Measurements from ENCODE around the gene SCRN1. TPM values are rescaled to one million over a fixed set of nuclear protein-coding genes. Genes with fewer than 3 reads are reported as not detected.
"Not testable (repeated sequence)": the region's sequence is repeated elsewhere in the genome, so short reads cannot be mapped to it uniquely, and the experiment has no call there.

The SCRN1 gene
- polyA plus RNA-seq, 4 donors: 57.3 to 70.8 (median 63.4) TPM

GRCh38 chr7:29971566-29972314 is 17.9 kb downstream of the SCRN1 start:
- DNase-seq (ENCODE audit: low read depth in 4 of 4, low spot score in 3 of 4): no peak

GRCh38 chr7:29970158-29970557 is 19.4 kb downstream of the SCRN1 start:
- DNase-seq (ENCODE audit: low read depth in 4 of 4, low spot score in 3 of 4): no peak

- no peak for DNase-seq (ENCODE audit: low read depth in 4 of 4, low spot score in 3 of 4)
Observed at GRCh38 chr7:29969738-29970137, 19.9 kb downstream of the SCRN1 start.

GRCh38 chr7:29968683-29969395 is 20.8 kb downstream of the SCRN1 start:
- no peak for DNase-seq (ENCODE audit: low read depth in 4 of 4, low spot score in 3 of 4)

DNA sequence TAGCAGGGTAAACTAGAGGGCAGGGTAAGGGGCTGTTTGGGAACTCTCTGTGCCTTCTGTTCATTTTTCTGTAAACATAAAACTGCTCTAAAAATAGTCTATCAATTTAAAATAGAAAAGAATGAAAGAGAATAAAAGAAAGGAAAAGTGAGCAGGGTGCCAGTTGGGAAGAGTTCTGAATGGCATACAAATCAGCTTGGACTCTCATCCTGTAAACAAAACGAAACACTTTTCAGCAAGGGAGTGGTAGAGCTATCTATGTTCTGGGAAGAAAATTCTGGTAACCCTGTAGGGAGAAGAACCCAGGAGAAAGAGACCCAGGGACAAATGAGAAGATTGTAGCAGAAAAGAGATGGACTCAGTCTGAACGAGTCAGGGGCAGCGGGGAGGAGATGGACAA is 24.6 kb downstream of the SCRN1 start:
- no peak for DNase-seq (ENCODE audit: low read depth in 4 of 4, low spot score in 3 of 4)

DNA sequence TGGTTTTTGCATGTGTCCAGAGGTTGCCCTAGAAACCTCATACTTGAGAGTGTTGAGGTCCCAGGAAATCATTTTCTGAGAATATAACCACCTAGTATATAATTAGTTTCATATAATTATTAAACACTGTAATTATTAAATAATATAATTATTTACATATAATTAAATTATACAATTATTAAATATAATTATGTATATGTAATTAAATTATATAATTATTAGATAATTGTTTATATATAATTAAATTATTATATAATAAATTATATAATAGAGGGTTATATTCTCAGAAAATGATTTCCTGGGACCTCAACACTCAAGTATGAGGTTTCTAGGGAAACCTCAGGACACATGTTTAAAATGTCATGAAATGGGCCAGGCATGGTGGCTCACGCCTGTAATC is 27.6 kb downstream of the SCRN1 start:
- DNase-seq (ENCODE audit: low read depth in 4 of 4, low spot score in 3 of 4): no peak

- DNase-seq (ENCODE audit: low read depth in 4 of 4, low spot score in 3 of 4): not testable (repeated sequence)
Observed at GRCh38 chr7:29961611-29962010, 28.0 kb downstream of the SCRN1 start.

- no peak for DNase-seq (ENCODE audit: low read depth in 4 of 4, low spot score in 3 of 4)
Observed at GRCh38 chr7:29958667-29959358, 30.8 kb downstream of the SCRN1 start.

DNA sequence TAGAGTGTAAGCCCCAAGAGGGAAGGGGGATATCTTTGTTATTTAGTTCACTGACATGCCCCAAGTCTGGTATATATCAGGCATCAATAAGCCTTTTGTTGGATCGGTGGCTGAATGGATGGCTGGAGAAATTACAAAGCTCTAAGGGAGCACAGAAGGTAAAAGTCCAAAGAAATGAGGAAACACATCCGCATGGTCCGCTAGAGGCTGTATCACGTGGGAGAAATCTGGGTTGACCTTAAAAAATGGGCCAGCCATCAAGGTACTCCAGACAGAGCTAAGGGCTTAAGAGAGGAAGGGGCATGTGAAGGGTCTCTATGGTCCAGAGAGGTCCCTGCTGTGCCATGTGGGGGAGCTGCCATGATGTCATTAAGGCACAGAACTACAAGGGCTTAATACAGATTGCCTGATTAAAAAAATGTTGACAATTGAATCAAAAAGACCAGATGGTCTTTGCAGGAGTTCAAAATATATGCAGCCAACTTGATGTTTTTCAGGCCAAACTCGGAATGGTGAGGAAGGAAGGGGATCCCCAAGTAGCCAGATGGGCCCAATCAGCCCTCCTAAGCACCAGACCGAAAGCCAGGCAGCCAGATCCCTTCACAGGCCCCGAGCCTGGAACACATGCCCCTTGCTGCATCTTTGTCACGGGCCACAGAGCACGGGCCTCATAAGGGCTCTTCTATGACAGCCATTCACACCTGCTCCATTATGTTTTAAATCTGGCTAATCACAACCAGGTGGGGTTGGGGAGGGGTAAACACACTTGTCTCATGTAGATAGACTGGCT is 31.9 kb downstream of the SCRN1 start:
- DNase-seq (ENCODE audit: low read depth in 4 of 4, low spot score in 3 of 4): no peak

- DNase-seq (ENCODE audit: low read depth in 4 of 4, low spot score in 3 of 4): no peak
Observed at GRCh38 chr7:29956487-29956836, 33.1 kb downstream of the SCRN1 start.

DNA sequence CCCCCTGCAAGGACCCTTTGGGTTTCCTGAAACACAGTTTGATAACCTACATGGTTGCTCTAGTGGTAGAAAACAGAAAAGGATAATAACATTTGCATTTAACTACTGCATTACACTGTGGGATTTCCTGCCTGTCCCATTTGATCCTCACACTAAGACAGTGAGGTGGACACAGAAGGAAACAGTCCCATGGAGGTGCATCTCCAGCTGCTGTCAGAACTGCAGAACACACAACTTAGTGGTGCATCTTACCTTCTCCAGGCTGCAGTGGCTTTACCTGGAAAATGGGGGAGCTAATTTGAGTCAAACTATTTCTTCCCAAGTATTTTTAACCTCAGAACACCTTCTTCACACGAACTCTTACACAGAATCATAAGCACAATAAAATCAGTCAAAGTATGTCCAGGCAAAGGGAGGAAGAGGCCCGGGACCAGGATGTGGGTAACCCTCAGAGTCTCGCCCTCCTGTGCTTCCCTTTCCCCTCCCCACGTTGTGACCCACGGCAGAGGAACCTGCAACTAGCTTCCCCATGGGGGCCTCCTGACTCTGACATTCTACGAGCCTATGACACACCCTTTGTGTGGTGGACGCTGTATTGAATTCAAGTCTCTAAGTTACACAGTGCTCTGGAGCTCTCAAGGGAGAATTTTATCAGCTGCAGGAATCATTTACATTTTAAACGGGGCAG is 33.7 kb downstream of the SCRN1 start:
- DNase-seq (ENCODE audit: low read depth in 4 of 4, low spot score in 3 of 4): no peak

DNA sequence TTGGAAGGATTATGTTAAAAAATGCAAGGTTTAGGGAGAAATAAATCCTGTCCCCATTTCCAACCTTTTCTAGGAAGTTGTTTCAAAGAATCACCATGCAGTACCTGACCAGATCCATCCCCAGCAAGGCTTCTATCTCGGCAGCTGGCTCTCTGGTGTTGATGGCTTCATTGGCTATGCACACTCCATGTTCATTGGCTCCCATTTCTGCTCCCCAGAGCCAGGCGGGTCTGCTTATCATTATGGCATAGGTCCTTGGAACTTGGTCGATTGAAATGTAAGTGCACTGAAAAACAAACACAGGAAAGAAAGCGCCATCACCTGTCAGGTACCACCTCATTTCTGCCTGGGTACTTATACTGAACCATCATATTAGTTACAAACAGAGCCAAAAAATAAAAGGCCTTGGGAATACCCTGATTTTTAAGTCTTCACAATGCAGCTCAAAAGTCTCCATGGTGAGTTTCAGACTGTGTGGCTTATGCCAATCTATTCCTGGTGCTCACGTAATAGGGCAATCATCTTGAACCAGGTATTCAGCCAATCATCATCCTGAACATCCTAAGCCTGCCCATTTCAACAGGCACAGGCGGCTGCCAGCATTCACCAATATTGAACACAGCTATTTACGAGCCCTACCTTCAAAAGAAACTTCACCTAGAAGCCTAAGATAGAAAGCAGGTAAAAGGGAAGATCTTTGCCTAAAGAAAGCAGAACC is 34.4 kb downstream of the SCRN1 start:
- no peak for DNase-seq (ENCODE audit: low read depth in 4 of 4, low spot score in 3 of 4)

GRCh38 chr7:29953726-29954347 is 35.8 kb downstream of the SCRN1 start:
- no peak for DNase-seq (ENCODE audit: low read depth in 4 of 4, low spot score in 3 of 4)

DNA sequence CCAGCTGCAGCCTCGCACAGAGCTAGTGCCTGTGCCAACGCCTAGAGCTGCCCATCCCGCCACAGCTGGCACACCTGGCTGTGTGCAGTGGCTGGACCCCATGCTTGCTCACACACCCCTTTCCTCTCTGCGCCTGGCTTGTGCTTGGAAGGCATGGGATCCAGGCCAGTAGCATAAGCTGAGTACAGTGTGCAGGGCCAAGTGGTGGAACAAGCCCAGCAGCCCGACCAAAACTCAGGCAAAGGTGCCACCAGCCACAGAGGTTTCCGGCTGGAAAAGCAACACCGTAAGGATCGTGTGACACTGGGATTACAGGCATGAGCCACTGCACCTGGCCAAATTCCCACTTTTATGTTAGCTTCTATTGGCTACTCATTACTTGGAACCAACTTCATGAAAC is 38.4 kb downstream of the SCRN1 start:
- DNase-seq (ENCODE audit: low read depth in 4 of 4, low spot score in 3 of 4): no peak

- DNase-seq (ENCODE audit: low read depth in 4 of 4, low spot score in 3 of 4): no peak
Observed at GRCh38 chr7:29950480-29950879, 39.1 kb downstream of the SCRN1 start.

DNA sequence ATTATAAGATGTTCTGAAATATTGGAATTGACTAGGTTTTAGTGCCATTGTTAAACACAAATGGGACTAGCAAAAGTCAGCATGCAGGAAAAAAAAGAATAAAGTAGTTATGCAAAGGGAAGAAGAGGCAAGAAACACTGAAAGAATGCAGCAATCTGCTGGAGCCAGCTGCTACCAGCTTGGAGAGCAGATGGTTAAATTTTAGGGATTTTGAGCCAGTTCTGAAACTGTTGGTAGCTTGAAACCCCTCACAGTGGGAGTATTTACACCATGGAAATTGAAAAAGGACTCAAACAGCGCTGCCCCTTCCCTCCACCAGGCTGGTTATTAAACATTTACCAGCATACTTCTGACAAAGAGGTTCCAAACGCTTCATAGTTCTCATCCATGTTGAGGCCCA is 41.0 kb downstream of the SCRN1 start:
- no peak for DNase-seq (ENCODE audit: low read depth in 4 of 4, low spot score in 3 of 4)

- no peak for DNase-seq (ENCODE audit: low read depth in 4 of 4, low spot score in 3 of 4)
Observed at GRCh38 chr7:29946428-29947186, 43.0 kb downstream of the SCRN1 start.

GRCh38 chr7:29945259-29945809 is 44.3 kb downstream of the SCRN1 start:
- no peak for DNase-seq (ENCODE audit: low read depth in 4 of 4, low spot score in 3 of 4)
